Vagina (tissue), 2 donors: ENCODE results near the gene DNM3. TPM values are rescaled to one million over a fixed set of nuclear protein-coding genes. Genes with fewer than 3 reads are reported as not detected.

Source experiments
- DNase-seq, 2 donors: peaks; one replicate each; pipeline ENCODE4 v3.0.0-alpha.2; 2017; ENCODE audit errors: extremely low spot score in 2 of 2
- H3K27ac ChIP-seq: fragments of 200-600 bp; sonication (generic); one replicate; pipeline ENCODE4 v1.5.1; 2019
- H3K27me3 ChIP-seq: fragments of 200-600 bp; sonication (generic); one replicate; pipeline ENCODE4 v1.5.1; 2019
- H3K36me3 ChIP-seq, 2 donors: fragments of 200-600 bp; sonication (generic); one replicate each; pipeline ENCODE4 v1.5.1; 2017 to 2019
- H3K4me1 ChIP-seq: fragments of 200-600 bp; sonication (generic); one replicate; pipeline ENCODE4 v1.5.1; 2019
- H3K4me3 ChIP-seq, 2 donors: fragments of 200-600 bp; sonication (generic); 1 replicate in 1 of 2; 2 replicates in 1 of 2; pipeline ENCODE4 v1.5.1; 2016 to 2019
- H3K9me3 ChIP-seq: fragments of 200-600 bp; sonication (generic); one replicate; pipeline ENCODE4 v1.5.1; 2019
- CTCF ChIP-seq, 3 experiments: fragments of 450-650 bp in 2 of 3; fragments of 200-600 bp in 1 of 3; sonication (generic) in 1 of 3; IDR thresholded peaks; one replicate each; pipeline ENCODE4 v1.5.1; 2017 to 2019; ENCODE audit warnings: antibody characterized with exemption in 3 of 3, mild to moderate bottlenecking in 2 of 3, moderate library complexity in 2 of 3
- POLR2A ChIP-seq, 2 donors: fragments of 450-650 bp; IDR thresholded peaks; one replicate each; pipeline ENCODE4 v1.6.1; 2017; ENCODE audit warnings: antibody characterized with exemption in 2 of 2, mild to moderate bottlenecking in 2 of 2, moderate library complexity in 2 of 2
- POLR2AphosphoS5 ChIP-seq, 2 donors: sonication (generic); formaldehyde crosslinking; IDR thresholded peaks; one replicate each; pipeline ENCODE4 v1.9.0; 2017; ENCODE audit warnings: antibody characterized with exemption in 2 of 2, mild to moderate bottlenecking in 2 of 2, low read depth in 1 of 2; ENCODE audit not compliant: insufficient read depth in 1 of 2
- intact Hi-C: fragments of 100-400 bp; cut with DNase I; formaldehyde crosslinking; loops from one replicate; pipeline ENCODE4 v1.15.1; 2023
- total RNA-seq: library from RNA; depleted of rRNA; stranded (reverse); fragments of >200 nt; gene quantifications from one replicate; pipeline ENCODE4 v1.2.3, GENCODE V29; 2016

The DNM3 gene
- total RNA-seq, 1 donor from 2014 or later = 15.5 TPM

GRCh38 chr1:172254521-172255222, 413.4 kb downstream of the DNM3 start:
- intact Hi-C loops = no loop called here
- Histone ChIP-seq H3K4me3 (no peak overlapping the region), H3K36me3 (no peaks in the 10 kb centered on the region), H3K4me1 (peaks cover 16% of the 10 kb centered on the region), H3K27me3 (no peaks in the 10 kb centered on the region), H3K9me3 (no peaks in the 10 kb centered on the region), H3K27ac (no peak overlapping the region)
- no peak for TF ChIP-seq POLR2AphosphoS5 (IDR thresholded peaks at IDR 0.05; ENCODE audit: insufficient read depth in 1 of 2, low read depth in 1 of 2)
- TF ChIP-seq POLR2A (IDR thresholded peaks at IDR 0.05) = no peak
- TF ChIP-seq CTCF (IDR thresholded peaks at IDR 0.05) = no peak
- DNase-seq = no peak

- Histone ChIP-seq H3K36me3 (no peaks in the 10 kb centered on the region), H3K4me1 (peaks cover 16% of the 10 kb centered on the region), H3K4me3 (no peak overlapping the region), H3K9me3 (no peaks in the 10 kb centered on the region), H3K27ac (no peak overlapping the region), H3K27me3 (no peaks in the 10 kb centered on the region)
- intact Hi-C loops = no loop called here
- TF ChIP-seq POLR2A (IDR thresholded peaks at IDR 0.05) = no peak
- no peak for TF ChIP-seq POLR2AphosphoS5 (IDR thresholded peaks at IDR 0.05; ENCODE audit: insufficient read depth in 1 of 2, low read depth in 1 of 2)
- TF ChIP-seq CTCF (IDR thresholded peaks at IDR 0.05) = no peak
- DNase-seq = no peak
Measured at GRCh38 chr1:172255223-172255560, 413.9 kb downstream of the DNM3 start.

GRCh38 chr1:172265905-172266304, 424.6 kb downstream of the DNM3 start:
- no peak overlapping the region for H3K27ac ChIP-seq

DNA sequence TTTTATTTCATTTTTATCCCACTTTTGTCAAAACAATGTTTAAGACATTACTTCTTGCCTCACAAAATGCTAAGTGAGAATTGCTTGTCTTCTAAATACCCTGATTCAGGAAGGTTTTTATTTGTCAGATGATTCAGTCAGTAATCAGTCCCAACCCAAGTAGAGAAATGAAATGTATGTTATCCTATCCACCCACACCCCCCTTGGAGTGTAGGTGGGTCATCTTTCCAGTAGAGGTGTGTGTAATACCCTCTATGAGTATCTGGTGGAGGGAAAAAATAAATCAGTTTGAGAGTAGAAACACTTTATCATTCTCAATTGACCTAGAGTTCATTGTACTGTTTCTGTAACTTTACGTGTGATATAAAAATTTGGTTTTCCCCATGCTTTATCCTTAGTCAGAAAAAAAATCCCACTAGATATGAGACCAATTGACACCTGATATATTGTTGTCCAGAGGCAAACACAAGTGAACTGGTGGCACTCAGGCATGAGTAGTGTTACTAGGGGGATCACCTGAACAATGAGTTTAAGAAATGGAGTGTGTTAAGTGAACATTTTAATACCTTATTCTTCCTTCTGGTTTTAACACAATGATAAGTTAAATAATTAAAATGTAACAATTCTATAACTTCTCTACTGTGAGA, 425.4 kb downstream of the DNM3 start:
- peaks cover 13% of the 10 kb centered on the region for H3K4me1 ChIP-seq
- DNase-seq = no peak
- no peaks in the 10 kb centered on the region for H3K9me3 ChIP-seq
- TF ChIP-seq POLR2A (IDR thresholded peaks at IDR 0.05) (no peak), CTCF (IDR thresholded peaks at IDR 0.05) (no peak), POLR2AphosphoS5 (IDR thresholded peaks at IDR 0.05; ENCODE audit: insufficient read depth in 1 of 2, low read depth in 1 of 2) (no peak)
- intact Hi-C loops = no loop called here
- no peak overlapping the region for H3K27ac ChIP-seq
- no peak overlapping the region for H3K4me3 ChIP-seq
- no peaks in the 10 kb centered on the region for H3K27me3 ChIP-seq
- no peaks in the 10 kb centered on the region for H3K36me3 ChIP-seq

More at GRCh38 chr1:172265905-172266304, 424.6 kb downstream of the DNM3 start:
- intact Hi-C loops = no loop called here
- H3K36me3 ChIP-seq = no peaks in the 10 kb centered on the region
- TF ChIP-seq POLR2A (IDR thresholded peaks at IDR 0.05) (no peak), CTCF (IDR thresholded peaks at IDR 0.05) (no peak)
- DNase-seq = no peak
- no peaks in the 10 kb centered on the region for H3K27me3 ChIP-seq
- H3K9me3 ChIP-seq = no peaks in the 10 kb centered on the region
- H3K4me1 ChIP-seq = peaks cover 13% of the 10 kb centered on the region
- H3K4me3 ChIP-seq = no peak overlapping the region

DNA sequence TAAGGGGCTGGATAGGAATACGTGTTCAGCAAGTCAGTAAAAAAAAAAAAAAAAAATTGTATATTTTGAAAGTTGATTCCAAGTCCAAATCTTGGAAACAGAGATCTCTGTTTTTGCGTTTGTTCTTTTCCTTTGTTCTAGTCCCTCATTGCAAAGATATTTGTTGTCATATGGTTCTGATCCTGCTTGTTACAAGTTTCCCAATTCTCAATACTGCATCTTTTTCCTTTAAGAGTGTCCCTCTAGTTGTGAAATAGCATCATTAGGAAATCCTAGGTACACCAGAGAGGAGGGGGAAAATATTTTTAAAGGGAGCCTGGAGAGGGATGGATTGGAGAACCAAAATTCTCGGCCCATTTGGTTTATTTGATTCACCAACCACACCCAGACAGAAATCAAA, 426.9 kb downstream of the DNM3 start:
- H3K4me3 ChIP-seq = no peak overlapping the region
- no peak for DNase-seq
- peaks cover 13% of the 10 kb centered on the region for H3K4me1 ChIP-seq
- no peaks in the 10 kb centered on the region for H3K9me3 ChIP-seq
- peak overlapping the region; percentile 45 for H3K27ac ChIP-seq
- no peaks in the 10 kb centered on the region for H3K27me3 ChIP-seq
- no peaks in the 10 kb centered on the region for H3K36me3 ChIP-seq
- intact Hi-C loops = no loop called here
- TF ChIP-seq POLR2A (IDR thresholded peaks at IDR 0.05) (no peak), CTCF (IDR thresholded peaks at IDR 0.05) (no peak), POLR2AphosphoS5 (IDR thresholded peaks at IDR 0.05; ENCODE audit: insufficient read depth in 1 of 2, low read depth in 1 of 2) (no peak)
